GM21367 (cell line): ENCODE results near the gene MAP1B.
"Not testable (repeated sequence)": the region's sequence is repeated elsewhere in the genome, so short reads cannot be mapped to it uniquely, and the experiment has no call there.

ENCODE experiments used
- ATAC-seq: cut with Tn5 transposase; IDR thresholded peaks from one replicate; pipeline ENCODE4 v1.9.1; 2021; ENCODE audit not compliant: unreplicated experiment

The MAP1B gene

GRCh38 chr5:72159501-72159911, 52.2 kb downstream of the MAP1B start:
- ATAC-seq = no peak

- no peak for ATAC-seq
Observed at GRCh38 chr5:72160329-72160728, 53.1 kb downstream of the MAP1B start.

GRCh38 chr5:72160959-72161358, 53.7 kb downstream of the MAP1B start:
- ATAC-seq = no peak

GRCh38 chr5:72161951-72162350, 54.7 kb downstream of the MAP1B start:
- ATAC-seq = no peak

- ATAC-seq = no peak
Observed at GRCh38 chr5:72163349-72163983, 56.2 kb downstream of the MAP1B start.

- ATAC-seq = no peak
Observed at GRCh38 chr5:72166070-72166979, 59.0 kb downstream of the MAP1B start.

GRCh38 chr5:72167257-72167656, 60.0 kb downstream of the MAP1B start:
- no peak for ATAC-seq

GRCh38 chr5:72167804-72168203, 60.5 kb downstream of the MAP1B start:
- no peak for ATAC-seq

GRCh38 chr5:72170101-72170500, 62.8 kb downstream of the MAP1B start:
- ATAC-seq = no peak

- ATAC-seq = not testable (repeated sequence)
Observed at GRCh38 chr5:72171181-72171580, 63.9 kb downstream of the MAP1B start.

- peak; percentile 37 for ATAC-seq
Observed at GRCh38 chr5:72171667-72172066, 64.4 kb downstream of the MAP1B start.

- ATAC-seq = no peak
Observed at GRCh38 chr5:72172786-72173185, 65.5 kb downstream of the MAP1B start.

- ATAC-seq = no peak
Observed at GRCh38 chr5:72177538-72177937, 70.3 kb downstream of the MAP1B start.

- no peak for ATAC-seq
Observed at GRCh38 chr5:72179028-72179815, 71.9 kb downstream of the MAP1B start.

GRCh38 chr5:72179816-72180440, 72.7 kb downstream of the MAP1B start:
- ATAC-seq = no peak

GRCh38 chr5:72180925-72181324, 73.7 kb downstream of the MAP1B start:
- ATAC-seq = no peak

GRCh38 chr5:72182686-72183085, 75.4 kb downstream of the MAP1B start:
- no peak for ATAC-seq

GRCh38 chr5:72183101-72183520, 75.8 kb downstream of the MAP1B start:
- ATAC-seq = no peak

- ATAC-seq = no peak
Observed at GRCh38 chr5:72184408-72184807, 77.1 kb downstream of the MAP1B start.

- no peak for ATAC-seq
Observed at GRCh38 chr5:72185496-72186329, 78.4 kb downstream of the MAP1B start.
